ENCODE measurements around the gene TUBA1B. TPM values are rescaled to one million over a fixed set of nuclear protein-coding genes. Genes with fewer than 3 reads are reported as not detected.

TUBA1B gene
- total and polyA plus RNA-seq, 2 of the 13 experiments (the other 11 are each of a cell fraction or from before 2014, with no cell fraction given): 1,275 to 1,353 TPM

DNA sequence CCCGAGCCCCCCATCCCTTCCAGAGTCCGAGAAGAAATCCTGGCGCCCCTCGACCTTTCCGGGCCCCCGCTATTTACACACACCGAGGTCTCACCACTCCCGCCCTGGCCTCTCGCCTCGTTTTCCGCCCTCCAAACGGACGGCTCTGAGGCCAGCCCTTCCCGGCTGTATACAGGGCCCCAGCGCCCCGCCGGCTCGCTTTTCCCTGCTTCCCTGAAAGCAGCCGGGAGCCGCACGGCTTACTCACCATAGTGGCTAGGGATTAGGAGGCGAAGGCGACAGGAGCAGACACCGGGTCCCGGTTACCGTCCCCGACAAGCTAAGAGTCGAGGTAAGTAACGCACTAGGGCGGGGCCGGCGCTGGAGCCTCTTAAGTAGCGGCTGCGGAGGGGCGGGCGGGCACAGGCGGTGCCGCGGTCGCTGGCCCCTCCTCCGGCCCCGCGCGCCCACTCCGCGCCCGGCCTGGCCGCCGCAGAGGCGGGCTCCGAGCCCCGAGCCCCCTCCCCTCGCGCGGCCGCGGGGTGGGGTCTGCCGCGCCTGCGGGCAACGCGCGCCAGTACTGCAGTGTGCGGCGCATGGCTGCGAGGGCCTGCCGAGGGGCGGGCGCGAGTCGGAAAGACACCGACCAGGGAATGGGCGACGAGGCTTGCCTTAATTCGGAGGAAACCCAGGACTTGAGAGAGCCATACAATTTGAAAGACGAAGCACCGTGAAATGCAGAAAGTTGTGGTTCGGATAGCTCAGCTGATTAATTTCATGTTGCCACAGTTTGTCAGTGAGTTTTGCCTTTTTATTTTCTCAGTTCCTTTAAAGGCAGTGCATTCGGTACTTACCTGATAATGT is at the start of gene TUBA1B (continued):
- TF ChIP-seq, protein P1, sequence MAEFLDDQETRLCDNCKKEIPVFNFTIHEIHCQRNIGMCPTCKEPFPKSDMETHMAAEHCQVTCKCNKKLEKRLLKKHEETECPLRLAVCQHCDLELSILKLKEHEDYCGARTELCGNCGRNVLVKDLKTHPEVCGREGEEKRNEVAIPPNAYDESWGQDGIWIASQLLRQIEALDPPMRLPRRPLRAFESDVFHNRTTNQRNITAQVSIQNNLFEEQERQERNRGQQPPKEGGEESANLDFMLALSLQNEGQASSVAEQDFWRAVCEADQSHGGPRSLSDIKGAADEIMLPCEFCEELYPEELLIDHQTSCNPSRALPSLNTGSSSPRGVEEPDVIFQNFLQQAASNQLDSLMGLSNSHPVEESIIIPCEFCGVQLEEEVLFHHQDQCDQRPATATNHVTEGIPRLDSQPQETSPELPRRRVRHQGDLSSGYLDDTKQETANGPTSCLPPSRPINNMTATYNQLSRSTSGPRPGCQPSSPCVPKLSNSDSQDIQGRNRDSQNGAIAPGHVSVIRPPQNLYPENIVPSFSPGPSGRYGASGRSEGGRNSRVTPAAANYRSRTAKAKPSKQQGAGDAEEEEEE (CRISPR knock-in tag; IDR thresholded peaks at IDR 0.05; ENCODE audit: borderline replicate concordance): no peak
- TF ChIP-seq CREM (IDR thresholded peaks at IDR 0.05) (0 out of 2 replicates have a peak, but pooled peaks have one; percentile 5), CREM (CRISPR knock-in tag; IDR thresholded peaks at IDR 0.05) (no peak), ZNF713 (CRISPR knock-in tag; IDR thresholded peaks at IDR 0.05) (no peak), MEIS2 (CRISPR knock-in tag; IDR thresholded peaks at IDR 0.05) (peak; percentile 80; the same call in 1 of the 2 replicates), HOXA7 (CRISPR knock-in tag; IDR thresholded peaks at IDR 0.05) (no peak), ZNF720 (CRISPR knock-in tag; IDR thresholded peaks at IDR 0.05) (no peak), FOXM1 (CRISPR knock-in tag; IDR thresholded peaks at IDR 0.05) (peak; percentile 13; the same call in 1 of the 2 replicates), FOXJ3 (CRISPR knock-in tag; IDR thresholded peaks at IDR 0.05; ENCODE audit: borderline replicate concordance) (no peak), KLF15 (CRISPR knock-in tag; IDR thresholded peaks at IDR 0.05; ENCODE audit: borderline replicate concordance) (no peak), ZNF766 (CRISPR knock-in tag; IDR thresholded peaks at IDR 0.05; ENCODE audit: borderline replicate concordance) (peak; percentile 60)
- TF ChIP-seq, protein P2, sequence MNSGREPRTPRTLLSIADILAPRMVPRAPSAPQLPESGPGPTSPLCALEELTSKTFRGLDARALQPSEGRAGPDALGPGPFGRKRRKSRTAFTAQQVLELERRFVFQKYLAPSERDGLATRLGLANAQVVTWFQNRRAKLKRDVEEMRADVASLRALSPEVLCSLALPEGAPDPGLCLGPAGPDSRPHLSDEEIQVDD (CRISPR knock-in tag; IDR thresholded peaks at IDR 0.05; ENCODE audit: borderline replicate concordance): no peak; the same call in 1 of the 2 replicates
- TF ChIP-seq, protein P3, sequence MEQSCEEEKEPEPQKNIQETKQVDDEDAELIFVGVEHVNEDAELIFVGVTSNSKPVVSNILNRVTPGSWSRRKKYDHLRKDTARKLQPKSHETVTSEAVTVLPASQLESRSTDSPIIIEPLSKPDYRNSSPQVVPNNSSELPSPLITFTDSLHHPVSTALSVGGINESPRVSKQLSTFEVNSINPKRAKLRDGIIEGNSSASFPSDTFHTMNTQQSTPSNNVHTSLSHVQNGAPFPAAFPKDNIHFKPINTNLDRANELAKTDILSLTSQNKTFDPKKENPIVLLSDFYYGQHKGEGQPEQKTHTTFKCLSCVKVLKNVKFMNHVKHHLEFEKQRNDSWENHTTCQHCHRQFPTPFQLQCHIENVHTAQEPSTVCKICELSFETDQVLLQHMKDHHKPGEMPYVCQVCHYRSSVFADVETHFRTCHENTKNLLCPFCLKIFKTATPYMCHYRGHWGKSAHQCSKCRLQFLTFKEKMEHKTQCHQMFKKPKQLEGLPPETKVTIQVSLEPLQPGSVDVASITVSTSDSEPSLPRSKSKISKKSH (CRISPR knock-in tag; IDR thresholded peaks at IDR 0.05; ENCODE audit: borderline replicate concordance): no peak
